GM21367 (cell line): ENCODE results near the gene ELOA.
A peak's percentile ranks its signal among the peaks of the same experiment; 100 is the strongest.
"Not testable (repeated sequence)": the region's sequence is repeated elsewhere in the genome, so short reads cannot be mapped to it uniquely, and the experiment has no call there.

Source experiments
- ATAC-seq: cut with Tn5 transposase; IDR thresholded peaks from one replicate; pipeline ENCODE4 v1.9.1; 2021; ENCODE audit not compliant: unreplicated experiment

The ELOA gene

DNA sequence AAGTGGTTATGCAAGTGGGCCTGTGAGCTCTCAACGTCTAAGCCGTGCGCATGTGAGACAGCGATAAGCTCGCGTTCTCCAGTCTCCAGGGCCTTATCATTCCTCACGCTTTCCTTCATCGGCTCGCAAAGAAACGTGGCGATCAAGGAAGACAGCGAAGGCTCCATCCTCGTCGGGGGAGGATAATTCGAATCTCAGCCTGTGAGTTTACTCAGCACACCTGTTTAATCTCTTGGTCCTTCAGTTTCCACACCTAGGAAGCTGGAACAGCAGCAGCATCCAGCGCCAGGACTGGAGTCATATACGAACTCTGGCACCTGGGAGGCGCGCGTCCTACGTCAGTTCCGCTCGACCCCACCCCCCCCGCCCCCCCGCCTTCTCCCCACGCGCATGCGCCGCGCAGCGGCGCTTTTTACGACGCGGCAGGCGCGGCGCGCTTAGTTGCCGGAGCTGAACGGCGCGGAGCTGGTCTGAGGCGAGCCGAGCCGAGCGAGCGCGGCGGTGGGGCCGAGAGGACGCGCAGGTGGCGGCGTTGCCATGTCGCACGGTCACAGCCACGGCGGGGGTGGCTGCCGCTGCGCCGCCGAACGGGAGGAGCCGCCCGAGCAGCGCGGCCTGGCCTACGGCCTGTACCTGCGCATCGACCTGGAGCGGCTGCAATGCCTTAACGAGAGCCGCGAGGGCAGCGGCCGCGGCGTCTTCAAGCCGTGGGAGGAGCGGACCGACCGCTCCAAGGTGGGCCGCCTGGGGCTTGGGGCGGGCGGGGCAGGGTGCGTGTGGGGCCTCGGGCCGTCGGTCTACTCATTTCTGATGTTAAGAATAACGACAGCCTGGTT, 34.9 kb downstream of the ELOA start, which contains the start of gene PITHD1:
PITHD1 (plus strand) TSS at position 440 of the 836 bp plus-strand sequence; CDS start at position 538, 98 bp downstream.
- ATAC-seq, result peak; percentile 55

DNA sequence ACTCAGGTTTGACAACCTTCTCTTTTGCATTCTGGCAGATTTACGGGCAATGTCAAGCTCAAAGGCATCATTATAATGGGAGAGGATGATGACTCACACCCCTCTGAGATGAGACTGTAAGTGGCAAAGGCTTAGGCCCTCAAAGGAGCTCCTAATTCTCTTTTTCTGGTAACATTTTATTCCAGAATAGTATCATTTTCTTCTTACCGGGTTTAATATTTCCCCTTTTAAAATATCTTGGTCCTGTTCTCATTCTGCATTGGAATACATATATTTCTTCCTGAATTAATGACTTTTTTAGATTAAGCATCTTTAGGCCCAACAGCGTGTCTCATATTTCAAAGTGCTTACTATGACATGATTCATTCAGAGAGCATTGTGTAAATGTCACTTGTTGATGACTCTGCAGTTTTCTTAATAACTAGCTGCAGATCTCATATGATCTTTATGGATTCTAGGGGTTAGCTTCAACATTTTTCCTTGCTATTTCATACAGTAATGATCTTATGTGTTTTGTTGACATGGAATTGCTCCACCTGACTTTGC, 36.6 kb downstream of the ELOA start:
- no peak for ATAC-seq

DNA sequence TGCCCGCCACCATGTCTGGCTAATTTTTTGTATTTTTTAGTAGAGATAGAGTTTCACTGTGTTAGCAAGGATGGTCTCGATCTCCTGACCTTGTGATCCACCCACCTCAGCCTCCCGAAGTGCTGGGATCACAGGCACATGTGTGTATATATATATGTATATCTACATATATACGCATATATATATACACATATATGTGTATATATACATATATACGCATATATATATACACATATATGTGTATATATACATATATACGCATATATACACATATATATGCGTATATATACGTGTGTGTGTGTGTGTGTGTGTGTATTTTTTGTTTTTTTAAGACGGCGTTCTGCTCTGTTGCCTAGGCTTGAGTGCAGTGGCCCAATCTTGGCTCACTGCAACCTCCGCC, 39.9 kb downstream of the ELOA start:
- ATAC-seq, result not testable (repeated sequence)

DNA sequence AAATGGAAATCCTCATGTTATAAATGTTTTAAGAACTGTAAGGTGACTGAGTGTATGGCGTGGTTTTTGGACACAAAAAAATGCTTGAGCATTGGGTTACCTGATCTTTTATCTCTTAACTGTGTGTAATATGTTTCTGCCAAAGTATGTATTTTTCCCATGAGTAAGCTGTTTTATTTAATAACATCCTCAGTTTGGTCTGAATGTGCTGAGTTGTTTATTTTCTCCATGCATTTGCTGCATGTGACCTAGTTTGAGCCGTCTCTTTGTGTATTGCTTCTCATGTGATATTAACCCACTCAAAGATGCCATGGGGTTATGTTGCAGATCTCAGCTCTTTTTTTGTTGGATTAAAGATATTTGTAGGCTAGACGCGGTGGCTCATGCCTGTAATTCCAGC, 41.6 kb downstream of the ELOA start:
- no peak for ATAC-seq

DNA sequence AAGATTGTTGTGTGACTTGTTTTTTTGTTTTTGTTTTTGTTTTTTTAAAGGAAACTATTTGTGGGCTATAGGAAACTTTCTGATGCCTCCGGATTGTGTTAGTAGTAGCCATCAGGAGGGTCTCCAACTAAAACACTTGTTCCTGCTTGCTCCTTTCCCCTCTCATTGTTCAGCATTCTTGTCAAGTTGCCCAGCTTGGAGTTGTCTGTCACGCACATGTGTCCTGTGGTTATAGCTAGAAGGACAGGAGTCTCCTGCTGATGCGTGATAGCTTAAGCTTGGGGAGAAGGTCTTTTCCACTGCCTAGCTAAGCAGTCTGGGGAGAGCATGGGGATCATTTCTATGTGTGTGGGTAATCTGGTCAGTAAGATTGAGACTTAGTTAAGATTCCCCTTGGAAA, 44.4 kb downstream of the ELOA start:
- no peak for ATAC-seq

DNA sequence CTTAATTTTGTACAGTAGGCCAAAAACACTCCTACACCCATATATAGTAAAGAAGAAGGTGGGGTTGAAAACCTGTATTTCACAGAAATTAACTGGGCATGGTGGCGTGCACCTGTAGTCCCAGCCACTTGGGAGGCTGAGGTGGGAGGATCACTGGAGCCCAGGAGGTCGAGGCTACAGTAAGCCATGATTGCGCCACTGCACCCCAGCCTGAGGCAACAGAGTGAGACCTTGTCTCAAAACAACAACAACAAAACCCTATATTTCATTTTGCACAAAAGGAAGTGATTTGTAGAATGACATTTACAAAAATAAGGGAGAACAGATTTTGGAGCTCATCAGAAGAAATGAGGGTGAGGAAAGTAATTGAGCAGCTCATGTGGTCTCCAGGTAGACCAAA, 45.4 kb downstream of the ELOA start:
- ATAC-seq, result no peak

DNA sequence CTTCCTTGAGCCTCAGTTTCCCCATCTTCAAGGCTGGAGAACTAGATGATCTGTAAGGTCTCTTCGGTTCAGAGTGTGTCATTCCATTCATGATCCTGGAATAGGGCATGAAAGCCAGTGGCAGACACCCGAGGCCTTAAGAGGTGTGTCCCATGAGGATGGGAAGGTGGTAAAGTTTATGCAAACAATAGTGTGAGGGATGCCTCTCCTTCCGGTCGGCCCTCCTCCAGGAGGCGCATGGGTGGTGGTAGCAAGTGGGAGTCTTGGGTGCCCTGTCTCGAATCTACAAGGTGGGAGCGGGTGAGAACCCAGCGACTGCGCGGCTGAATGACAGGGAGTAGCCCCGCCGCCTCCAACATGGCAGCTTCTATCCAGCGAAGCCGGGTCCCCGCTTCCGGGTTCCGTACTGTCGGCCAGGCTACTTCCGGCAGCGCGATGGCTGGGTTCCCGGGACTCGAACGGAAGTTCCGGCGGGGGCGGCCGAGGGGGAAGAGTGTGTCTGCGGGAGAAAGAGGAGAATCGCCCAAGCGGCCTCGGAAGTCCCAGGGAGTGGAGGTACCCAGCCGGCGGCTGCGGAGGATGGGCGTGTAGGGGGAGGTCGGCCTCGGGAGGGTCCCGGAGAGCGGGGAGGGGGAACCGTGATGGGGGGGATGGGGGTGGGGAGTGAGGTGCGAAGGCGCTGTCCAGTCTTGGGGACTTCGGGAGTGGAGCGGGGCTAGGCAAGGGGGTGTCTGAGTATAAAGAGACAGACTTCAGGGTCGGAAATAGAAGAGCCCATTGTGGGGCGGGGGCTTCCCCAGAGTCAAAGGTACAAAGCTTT, 47.6 kb downstream of the ELOA start, which contains the start of gene LYPLA2:
LYPLA2 (plus strand) TSS at position 450 of the 820 bp plus-strand sequence. CDS start 1,538 bp downstream, outside the sequence.
- ATAC-seq, result peak; percentile 69

DNA sequence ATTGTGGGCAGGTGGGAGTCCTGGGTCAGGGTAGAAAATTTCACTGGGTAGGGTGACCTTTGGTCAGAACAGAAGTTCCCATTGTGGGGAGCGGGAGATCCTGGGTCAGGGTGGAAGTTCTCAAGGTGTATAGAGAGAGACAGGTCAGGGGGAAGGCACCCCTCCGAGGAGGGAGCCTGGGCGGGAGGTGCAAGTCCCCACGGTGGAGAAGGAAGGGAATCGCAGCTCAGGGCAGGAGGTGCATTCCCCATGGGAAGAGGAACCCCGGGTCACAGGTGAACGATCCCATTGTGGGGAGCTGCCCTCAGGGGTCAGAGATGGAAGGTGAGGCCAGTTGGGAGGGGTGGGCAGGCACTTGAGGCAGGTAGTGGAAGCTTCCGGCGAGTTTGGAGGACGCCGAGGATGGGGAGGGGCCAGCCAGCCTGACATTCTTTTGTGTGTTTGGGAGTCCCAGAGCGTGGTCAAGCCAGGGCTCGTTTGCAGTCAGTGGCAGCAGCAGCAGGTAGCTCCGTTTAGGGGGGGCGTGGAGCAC, 48.3 kb downstream of the ELOA start:
- no peak for ATAC-seq

DNA sequence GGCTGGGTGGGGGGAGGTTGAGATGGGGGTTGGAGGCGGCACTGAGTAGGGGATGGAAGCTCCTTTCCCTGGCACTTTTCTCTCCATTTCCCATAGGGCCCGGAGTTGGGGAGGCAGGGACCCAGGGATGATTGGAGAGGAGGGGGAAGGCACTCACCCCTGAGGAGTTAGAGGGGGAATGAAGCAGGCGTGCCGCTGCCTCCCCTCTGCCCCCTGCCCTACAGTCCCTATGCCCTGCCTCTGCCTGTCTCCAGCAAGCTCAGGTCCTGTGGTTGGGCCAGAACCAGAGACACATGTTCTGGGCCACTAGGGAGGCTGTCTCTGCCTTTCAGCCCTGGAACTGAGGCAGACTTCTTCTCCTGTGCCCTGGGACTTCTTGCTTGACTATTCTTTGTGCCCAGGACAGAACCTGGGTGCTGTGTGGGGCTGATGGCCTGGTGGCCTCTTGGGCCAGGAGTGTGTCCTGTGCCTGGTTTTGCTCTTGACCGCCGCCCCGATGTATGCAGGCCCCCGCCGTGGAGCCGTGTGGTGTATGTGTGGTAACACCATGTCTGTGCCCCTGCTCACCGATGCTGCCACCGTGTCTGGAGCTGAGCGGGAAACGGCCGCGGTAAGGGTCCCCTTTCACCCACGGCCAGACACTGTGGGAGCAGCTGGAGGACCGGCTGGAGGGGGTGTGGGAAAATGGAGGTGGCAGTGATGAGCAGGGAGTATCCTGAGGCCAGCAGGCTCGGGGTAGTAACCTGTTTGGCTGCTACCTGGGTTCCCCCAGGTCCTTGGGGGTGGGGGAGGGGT, 49.1 kb downstream of the ELOA start:
- no peak for ATAC-seq

DNA sequence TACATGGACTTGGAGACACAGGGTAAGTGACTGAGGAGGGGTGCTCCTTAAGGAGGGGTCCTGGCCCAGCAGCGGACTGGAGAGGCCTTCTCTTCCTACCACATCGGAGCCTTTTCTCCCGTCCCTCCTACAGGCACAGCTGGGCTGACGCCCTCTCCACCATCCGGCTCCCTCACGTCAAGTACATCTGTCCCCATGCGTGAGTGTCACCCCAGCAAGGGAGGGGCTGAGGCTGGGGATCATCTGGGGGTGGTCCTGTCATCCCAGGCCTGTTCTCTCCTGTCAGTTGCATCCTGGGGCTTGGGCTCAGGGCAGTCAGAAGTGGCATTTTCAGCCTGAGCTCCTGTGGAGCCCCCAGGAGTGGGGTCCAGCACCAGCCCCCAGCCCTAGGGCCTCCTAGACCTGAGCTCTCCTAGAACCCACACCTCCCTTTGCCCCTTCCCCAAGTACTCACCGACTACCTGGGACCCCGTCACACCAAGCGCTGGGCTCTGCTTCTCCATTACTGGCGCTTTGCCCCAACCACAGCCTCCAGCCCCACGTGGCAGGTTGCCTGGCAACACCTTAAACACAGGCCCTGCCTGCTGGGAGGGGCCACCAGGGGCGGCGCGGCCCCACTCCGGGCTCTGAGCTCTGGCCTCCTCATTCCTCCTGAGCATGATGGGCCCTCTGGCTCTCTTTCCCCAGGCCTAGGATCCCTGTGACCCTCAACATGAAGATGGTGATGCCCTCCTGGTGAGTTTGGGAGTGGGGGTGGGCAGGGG, 49.9 kb downstream of the ELOA start:
- no peak for ATAC-seq

DNA sequence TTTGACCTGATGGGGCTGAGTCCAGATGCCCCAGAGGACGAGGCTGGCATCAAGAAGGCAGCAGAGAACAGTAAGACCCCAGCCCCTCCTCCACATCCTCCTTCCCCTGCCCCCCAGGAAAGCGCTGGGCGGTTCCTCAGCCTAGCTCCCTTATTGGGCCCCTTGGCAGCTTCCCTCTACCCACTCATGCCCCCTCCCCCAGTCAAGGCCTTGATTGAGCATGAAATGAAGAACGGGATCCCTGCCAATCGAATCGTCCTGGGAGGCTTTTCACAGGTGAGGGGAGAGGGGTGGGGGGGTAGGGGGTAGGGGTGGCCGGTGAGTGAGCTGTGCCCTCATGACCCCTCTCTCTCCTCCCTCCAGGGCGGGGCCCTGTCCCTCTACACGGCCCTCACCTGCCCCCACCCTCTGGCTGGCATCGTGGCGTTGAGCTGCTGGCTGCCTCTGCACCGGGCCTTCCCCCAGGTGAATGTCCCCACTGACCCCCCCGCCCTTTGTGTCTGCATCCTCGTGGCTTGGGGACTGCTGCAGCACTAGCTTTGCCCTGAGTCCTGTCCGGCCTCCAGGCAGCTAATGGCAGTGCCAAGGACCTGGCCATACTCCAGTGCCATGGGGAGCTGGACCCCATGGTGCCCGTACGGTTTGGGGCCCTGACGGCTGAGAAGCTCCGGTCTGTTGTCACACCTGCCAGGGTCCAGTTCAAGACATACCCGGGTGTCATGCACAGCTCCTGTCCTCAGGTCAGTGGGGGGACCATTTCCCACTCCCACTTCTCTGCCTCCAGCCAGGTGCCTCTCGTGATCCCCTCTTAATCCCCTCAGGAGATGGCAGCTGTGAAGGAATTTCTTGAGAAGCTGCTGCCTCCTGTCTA, 50.8 kb downstream of the ELOA start:
- no peak for ATAC-seq

DNA sequence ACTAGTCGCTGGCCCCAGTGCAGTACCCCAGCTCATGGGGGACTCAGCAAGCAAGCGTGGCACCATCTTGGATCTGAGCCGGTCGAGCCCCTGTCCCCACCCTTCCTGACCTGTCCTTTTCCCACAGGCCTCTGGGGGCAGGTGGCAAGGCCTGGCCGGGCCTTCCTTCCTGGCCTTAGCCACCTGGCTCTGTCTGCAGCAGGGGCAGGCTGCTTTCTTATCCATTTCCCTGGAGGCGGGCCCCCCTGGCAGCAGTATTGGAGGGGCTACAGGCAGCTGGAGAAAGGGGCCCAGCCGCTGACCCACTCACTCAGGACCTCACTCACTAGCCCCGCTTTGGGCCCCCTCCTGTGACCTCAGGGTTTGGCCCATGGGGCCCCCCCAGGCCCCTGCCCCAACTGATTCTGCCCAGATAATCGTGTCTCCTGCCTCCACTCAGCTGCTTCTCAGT, 51.5 kb downstream of the ELOA start:
- ATAC-seq, result not testable (repeated sequence)

DNA sequence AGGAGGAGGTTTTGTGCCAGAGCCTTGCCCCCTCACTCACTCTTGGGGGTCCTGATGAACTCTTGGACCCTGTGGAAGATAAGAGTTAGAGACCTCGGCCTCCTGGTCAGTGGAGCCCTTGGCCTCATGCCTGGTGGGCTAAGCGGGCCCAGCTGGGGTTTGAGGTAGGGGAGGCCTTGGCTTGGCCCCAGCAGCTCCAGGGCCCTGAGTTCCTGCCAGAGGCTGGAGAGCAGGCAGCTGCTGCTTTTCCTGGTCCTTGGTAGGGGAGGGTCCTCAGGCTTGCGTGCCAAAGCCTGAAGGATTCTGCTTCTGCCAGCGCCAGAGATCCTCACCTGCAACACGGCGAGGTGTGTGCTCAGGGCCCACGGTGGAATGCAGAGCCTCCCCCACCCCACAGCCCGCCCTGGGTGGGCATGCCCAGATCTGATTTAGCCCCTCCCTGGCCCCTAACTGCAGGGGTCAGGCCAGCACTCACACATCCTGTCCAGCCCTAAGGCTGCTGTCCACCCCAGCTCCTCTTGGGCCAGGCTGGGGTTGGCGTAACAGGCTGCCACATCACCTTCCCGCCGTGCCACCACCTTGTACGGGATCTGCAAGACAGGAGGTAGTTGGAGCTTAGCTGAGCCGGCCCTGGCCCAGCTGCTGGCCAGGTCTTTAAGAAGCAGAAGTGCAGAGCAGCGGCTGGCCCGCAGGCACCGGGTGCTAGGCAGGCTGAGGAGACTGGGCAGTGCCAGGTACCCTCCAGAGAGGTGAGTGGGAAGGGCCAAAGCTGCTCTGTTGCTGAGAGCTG, 52.6 kb downstream of the ELOA start:
- ATAC-seq, result no peak

DNA sequence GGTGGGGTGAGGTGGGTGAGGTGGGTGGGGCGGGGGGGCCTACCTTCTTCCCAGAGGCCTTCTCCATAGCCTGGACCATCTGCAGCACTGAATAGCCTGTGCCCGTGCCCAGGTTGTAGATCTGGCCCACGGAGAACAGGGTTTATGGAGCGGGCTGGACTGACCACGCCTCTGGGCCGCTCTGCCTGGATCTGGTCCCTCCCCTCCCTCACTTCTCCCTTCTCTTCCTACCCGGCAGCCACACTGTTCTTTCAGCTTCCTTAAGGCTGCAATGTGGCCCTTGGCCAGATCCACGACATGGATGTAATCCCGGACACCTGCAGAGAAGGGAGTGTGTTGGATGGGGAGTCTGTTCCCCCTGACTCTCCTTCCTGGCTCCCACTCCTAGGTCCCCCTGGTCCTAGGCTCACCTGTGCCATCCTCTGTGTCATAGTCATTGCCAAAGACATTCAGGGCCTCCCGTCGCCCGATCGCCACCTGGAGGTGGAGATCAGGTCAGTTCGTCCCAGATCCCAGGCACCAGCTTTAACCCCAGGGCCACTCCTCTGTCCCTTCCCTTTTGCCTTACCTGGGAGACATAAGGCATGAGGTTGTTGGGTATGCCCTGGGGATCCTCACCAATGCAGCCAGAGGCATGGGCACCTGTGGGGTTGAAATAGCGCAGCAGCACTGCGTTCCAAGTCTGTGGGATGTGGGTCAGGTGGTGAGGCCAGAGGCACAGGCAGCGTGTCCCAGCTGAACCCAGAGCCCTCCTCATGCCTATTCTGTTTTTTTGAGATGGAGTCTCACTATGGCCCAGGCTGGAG, 53.4 kb downstream of the ELOA start:
- ATAC-seq, result no peak

DNA sequence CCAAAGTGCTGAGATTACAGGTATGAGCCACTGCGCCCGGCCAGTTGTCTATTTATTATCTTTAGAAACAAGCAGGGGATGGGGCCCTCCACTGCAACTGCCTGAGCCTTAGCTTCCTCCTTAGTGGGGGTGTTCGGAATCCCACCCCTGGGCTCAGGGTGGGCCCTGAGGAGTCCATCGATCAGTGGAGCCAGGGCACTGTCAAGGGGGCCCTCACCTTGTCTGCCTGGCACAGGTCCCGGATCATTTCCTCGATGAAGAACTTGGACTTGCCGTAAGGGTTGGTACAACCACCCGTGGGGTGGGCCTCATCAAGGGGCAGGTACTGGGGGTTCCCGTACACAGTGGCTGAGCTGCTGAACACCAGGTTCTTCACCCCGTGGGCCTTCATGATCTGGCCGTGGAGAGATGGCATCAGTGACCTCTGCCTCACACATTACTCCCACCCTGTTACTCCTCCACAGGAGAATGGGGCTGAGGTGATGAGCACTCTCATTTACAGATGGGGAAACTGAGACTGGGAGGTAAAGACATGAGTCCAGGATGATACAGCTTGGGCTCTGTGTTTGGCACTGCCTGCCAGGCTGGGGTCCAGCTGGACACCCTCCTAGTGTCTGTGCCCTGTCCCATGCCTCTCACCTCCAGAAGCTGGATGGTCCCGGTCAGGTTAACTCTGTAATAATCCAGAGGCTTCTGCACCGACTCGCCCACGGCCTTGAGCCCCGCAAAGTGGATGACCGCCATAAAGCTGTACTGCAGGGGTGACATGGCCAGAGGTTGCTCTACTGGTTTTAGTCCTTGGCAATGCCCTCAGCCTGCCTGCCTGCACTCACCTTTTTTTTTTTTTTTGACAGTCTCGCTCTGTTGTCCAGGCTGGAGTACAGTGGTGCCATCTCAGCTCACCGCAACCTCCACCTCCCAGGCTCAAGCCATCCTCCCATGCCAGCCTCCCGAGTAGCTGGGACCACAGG, 54.5 kb downstream of the ELOA start:
- no peak for ATAC-seq

DNA sequence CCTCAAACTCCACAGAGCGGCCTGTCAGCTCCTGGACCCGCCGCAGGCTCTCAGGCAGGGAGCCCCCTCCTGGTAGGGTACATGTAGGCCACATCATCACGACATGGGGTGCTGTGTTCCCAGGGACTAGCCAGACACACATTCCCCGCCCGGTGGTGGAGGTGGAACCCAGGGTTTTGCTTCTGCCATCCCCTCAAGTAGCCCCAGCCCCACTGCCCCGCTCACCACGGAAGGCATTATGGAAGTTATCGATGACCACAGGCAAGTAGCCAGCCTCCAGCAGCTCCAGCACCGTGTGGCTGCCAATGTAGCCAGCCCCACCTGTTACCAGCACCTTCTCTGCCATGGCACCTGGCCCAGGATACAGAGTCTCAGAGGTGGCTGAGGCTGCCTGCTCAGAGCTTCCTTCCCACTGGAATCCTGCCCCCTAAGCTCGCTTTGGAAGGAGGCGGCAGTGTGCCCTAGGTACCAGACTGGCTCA, 55.4 kb downstream of the ELOA start:
- no peak for ATAC-seq
